Measurements from ENCODE around the gene GRAMD2A.

The GRAMD2A gene

DNA sequence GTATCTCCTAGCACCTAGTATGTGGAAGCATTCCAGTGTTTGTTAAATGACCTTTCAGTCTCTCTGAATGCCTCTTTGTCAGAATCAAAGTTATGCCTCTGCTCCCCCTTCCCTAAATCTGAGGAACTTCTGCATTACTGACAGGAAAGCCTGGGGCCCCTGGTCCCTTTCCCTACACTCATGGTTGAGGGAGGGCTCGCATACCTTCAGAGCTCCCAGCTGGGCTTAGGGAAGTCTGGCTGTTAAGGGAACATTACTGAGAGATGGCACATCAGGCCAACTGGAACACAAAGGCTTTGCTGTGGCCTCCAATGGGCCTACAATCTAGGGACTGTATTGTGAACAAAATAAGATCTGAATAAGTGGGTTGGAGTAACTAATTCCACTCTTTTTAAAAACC is 23.1 kb upstream of the GRAMD2A start:
- no peak for DNase-seq

- DNase-seq: no peak
Measured at GRCh38 chr15:72217216-72217615, 19.6 kb upstream of the GRAMD2A start.

- DNase-seq: no peak
Measured at GRCh38 chr15:72216079-72216478, 18.5 kb upstream of the GRAMD2A start.

GRCh38 chr15:72207558-72208085 is 10.0 kb upstream of the GRAMD2A start:
- DNase-seq: no peak

GRCh38 chr15:72206677-72207000 is 9.1 kb upstream of the GRAMD2A start:
- DNase-seq: no peak

GRCh38 chr15:72205896-72206676 is 8.5 kb upstream of the GRAMD2A start:
- DNase-seq: no peak

DNA sequence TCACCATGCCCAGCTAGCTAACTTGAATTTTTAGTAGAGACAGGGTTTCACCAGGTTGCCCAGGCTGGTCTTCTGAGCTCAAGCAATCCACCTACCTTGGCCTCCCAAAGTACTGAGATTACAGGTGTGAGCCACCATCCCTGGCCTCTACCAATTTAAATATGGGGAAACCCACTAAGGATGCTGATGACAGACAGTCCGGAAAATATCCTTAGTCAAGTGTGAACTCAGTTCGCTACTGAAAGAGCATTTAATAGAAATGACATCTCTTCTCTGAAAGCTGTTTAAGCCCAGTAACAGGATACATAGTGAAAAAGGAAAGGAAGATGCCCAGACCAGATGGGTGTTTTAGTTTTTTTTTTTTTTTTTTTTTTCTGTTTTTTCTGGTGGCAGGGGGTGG is 7.7 kb upstream of the GRAMD2A start:
- DNase-seq: no peak

GRCh38 chr15:72203507-72203837 is 5.9 kb upstream of the GRAMD2A start:
- peak in 53 of 56 donors; percentile 27 to 95 (median 74) for DNase-seq

GRCh38 chr15:72202801-72203506 is 5.4 kb upstream of the GRAMD2A start:
- DNase-seq: no peak

DNA sequence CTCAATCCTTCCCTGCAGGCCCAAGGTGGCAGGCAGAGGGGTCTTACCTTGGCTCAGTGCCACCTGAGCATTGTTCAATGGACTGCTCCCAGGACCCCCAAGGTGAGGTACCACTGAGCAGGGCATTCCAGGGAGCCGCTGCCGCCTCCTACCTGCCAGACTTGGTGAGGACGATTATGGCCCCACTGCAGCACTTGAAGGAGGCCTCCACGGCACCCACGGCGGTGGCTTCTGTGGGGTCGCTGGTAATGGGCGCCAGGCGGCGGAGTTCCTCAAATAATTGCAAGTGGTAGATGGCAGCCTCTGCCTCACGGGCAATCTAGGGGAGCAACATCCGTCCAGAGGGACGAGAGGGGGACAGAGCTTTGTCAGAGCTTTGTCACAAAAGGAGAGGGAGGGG is 4.7 kb upstream of the GRAMD2A start:
- no peak for DNase-seq

- DNase-seq: no peak
Measured at GRCh38 chr15:72201391-72201921, 3.9 kb upstream of the GRAMD2A start.

- no peak for DNase-seq
Measured at GRCh38 chr15:72200395-72201237, 3.0 kb upstream of the GRAMD2A start.

GRCh38 chr15:72199721-72200212 is 2.2 kb upstream of the GRAMD2A start:
- peak in 42 of 56 donors; percentile 20 to 82 (median 50) for DNase-seq

GRCh38 chr15:72199205-72199515 is 1.6 kb upstream of the GRAMD2A start:
- DNase-seq: no peak

GRCh38 chr15:72198356-72199204 is 993 bp upstream of the GRAMD2A start:
- DNase-seq: no peak

- DNase-seq: peak in 1 of 56 donors; percentile 18
Measured at GRCh38 chr15:72197041-72197459, 537 bp downstream of the GRAMD2A start.

- DNase-seq: no peak
Measured at GRCh38 chr15:72196409-72197040, 1.1 kb downstream of the GRAMD2A start.

DNA sequence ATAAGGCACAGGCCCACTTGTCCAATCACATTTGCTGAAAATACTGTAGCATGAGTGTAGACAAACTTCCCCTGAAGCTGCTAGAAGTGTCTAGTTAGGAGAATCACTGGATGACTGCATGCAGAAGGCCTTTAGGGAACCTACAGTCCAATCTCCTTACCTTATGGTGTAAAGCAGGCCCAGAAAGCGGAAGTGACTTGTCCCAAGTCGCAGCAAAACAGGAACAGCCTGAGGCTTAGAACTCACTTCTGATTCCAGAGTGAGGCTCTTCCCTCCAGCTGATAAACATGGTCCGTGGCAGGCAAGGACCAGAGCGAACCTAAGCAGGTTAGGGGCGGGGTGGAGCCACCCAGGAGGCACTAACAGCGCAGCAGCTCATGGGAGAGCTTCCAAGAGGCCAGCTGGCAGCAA is 2.5 kb downstream of the GRAMD2A start:
- peak in 1 of 56 donors; percentile 11 for DNase-seq

GRCh38 chr15:72193836-72194396 is 3.7 kb downstream of the GRAMD2A start:
- DNase-seq: no peak

- DNase-seq: no peak
Measured at GRCh38 chr15:72192416-72192815, 5.2 kb downstream of the GRAMD2A start.
